T47D (cell line): ENCODE measurements around the gene UNC119.
A peak's percentile ranks its signal among the peaks of the same experiment; 100 is the strongest.

Experiments used
- DNase-seq, 2 experiments: peaks; one replicate each; pipeline versions ENCODE4 v3.0.0 to v3.0.0-alpha.2; 2011 to 2012; ENCODE audit warnings: low read depth in 1 of 2, low spot score in 1 of 2
- JUND ChIP-seq: IDR thresholded peaks from 2 replicates; pipeline ENCODE4 v1.6.1; 2012; ENCODE audit warnings: low read depth
- in situ Hi-C: cut with HindIII; loops from 2 replicates; pipeline ENCODE4 v1.10.0; 2016; ENCODE audit warnings: low sequenced_read_pairs, low pct_unique_long_range_greater_than_20kb

UNC119 gene

DNA sequence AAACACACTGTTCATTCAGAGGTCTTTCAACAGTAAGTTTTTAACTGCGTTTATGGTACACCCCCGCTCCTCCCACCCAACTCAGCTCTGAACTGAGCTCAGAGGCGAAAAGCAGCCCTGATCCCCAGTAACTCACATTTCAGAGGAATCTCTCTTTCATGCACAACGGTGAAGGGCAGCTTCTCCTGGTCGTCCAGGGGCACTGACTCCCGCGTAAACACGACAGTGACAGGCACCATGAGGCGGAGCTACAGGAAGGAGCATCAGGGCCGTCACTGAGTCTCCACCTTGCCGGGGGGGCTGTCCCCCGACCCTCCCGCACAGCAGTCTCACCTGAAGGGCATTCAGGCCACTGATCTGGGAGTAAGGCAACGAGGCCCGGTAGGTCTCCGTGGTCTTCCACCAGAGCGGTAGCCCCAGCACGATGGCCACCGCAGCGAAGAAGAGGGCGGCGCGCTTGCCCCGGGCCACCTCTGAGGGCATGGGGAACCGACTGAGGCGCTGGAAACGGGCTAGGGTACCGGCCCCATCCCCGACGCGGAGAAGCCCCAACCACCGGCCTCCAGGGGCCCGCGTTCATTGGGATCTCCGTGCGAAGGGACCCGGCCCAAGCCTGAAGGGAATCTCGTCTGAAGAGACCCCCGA lies 18.4 kb upstream of the UNC119 start:
- in situ Hi-C loops = no loop called here
- no peak for TF ChIP-seq JUND
- DNase-seq = peak; percentile 30 to 62

DNA sequence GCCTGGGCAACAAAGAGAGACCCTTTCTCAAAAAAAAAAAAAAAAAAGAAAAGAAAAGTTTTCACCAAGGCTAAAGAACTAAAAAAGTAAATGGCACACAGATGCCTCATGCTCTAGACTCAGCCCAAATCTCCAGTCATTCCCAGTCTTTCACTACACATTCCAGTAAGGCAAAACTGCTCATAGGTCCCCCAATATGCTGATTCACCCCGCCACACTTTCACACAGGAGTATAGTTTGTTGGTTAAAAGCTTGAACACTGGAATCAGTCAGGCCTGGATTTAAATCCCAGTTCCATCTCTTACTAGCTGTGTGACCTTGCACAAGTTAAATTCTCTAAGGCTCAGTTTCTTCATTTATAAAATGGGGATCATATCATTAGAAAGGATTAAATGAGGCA lies 17.0 kb upstream of the UNC119 start:
- no peak for TF ChIP-seq JUND
- DNase-seq = no peak
- in situ Hi-C loops = no loop called here

DNA sequence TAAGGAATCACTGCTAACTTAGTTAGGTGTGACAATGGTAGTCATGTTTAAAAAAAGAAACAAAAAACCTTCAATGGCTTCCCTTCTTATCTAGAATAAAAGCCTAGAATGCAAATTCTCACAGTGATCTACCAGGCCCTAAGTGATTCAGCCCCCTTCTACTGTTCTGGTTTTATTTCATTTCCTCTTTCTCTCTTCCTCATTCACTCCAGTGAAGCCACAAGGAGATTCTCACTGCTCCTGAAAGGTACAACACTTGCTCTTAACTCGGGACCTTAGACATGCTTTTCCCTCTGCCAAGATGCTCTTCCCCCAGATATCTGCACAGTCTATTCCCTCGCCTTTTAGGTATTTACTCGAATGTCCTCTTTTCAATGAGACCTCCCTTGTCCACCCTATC lies 15.2 kb upstream of the UNC119 start:
- no peak for TF ChIP-seq JUND
- no peak for DNase-seq
- in situ Hi-C loops = no loop called here

DNA sequence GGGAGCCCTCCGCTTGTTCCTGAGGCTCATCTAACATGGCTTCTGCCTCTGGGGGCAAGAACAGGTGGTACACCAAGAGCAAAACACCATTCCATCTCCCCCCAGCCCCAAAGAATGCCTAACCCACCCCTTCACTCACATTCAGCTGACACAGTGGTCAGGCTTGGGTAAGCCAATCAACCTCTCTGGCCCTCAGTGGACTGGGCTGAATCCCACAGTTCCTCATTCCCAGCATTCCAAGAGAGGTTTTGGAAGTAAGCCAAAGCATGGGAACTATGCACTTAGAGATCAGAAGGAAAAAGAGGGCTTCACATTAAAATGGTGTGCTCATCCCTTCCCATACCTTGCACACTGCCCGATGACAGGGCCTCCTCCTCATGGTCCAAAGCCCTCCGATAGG lies 11.1 kb upstream of the UNC119 start:
- in situ Hi-C loops = no loop called here
- no peak for TF ChIP-seq JUND
- peak; percentile 33 to 83 for DNase-seq

DNA sequence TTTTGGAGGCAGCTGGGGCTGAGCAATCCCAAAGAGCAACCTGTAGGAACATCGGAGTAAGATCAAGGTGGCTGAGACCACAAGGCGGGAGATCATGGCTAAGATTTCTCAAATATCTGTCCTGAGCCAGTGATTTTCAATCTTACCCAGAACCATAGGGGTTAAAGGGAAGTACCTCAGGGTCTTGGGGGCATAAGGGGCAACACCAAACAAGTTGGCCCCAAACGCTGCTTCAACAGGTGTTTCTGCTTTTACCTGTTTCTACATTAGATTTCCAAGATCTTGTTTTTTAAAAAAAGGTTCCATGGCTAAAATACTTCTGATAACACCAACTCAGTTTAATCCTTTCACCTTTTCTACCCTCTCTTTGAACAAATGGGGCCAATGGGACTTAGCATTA lies 2.6 kb upstream of the UNC119 start:
- in situ Hi-C loops = no loop called here
- no peak for TF ChIP-seq JUND
- no peak for DNase-seq

DNA sequence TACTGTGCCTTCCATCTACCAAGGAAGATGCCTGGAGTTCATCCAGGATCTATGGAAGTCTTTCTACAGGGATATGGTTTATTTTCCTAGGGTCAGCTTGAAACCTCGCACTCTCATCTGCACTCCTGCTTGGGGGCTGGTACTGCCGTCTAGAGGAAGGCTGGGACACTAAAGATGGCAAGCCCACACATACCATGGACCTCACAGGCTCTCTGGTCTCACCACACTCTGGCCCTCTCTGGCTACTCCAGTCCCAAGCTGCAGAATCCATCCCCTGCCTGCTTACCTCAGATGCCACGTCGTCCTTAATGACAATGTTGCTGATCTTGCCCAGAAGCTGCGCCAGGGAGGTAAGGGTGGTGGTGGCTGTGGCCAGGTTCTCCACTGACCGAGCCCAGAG lies 2.1 kb upstream of the UNC119 start:
- no peak for DNase-seq
- no peak for TF ChIP-seq JUND
- in situ Hi-C loops = no loop called here

DNA sequence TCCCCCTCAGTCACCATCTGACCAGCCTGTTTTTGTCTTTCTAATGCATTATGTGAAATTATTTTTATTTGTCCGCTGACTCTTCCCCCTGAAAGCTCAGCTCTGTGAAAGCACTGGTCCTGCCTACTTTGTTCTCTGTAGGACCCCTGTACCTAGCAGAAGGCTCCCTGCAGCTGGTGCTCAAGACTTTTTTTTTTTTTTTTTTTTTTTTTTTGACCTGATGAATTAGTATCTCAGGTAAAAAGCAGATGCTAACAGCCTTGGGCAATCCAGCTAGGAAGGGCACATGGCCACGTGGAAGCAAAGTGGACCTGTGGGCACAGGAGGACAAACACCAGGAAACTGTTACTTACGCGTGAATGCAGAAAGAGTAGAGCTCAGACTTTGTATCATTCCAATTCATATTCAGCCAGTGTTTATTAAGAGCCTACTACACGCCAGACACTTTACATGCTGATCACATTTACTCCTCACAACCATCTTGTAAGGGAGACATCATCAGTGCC lies 629 bp upstream of the UNC119 start:
- in situ Hi-C loops = no loop called here
- no peak for TF ChIP-seq JUND
- no peak for DNase-seq

DNA sequence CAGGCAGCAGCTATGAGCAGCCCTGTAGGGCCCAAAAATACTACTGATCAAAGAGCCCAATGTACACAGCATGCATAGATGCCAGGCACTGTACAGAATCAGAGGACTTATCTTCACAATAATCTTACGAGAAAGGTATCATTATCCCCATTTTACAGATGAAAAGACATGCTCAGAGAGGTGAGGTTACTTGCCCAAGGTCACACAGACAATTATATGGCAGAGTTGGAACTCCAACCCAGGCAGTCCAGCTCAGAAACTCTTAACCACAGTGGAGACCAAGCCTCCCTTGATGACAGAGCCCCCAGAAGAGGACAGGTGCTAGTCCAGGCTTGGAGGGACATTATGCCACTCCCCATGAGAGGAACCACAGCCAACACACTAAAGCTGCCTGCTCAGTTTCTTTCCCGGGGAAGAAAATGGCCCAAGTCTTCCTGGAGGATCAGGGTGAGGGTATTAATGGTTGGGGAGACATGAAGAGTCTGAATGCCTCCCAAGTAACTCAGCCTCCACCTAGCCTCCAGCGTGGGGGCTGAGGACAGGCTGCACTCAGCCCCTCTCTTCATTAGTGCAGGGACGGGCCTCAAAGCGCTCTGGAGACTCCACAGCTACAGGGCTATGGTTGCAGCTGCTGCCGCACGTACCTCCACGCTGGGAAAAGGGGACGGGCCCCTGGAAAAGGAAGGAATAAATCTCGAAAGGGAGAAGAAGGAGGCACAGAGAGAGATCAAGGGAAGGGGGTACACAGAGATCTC lies 826 bp downstream of the UNC119 start:
- in situ Hi-C loops = no loop called here
- peak in 1 of 2 experiments; percentile 65 for DNase-seq
- TF ChIP-seq JUND = no peak

DNA sequence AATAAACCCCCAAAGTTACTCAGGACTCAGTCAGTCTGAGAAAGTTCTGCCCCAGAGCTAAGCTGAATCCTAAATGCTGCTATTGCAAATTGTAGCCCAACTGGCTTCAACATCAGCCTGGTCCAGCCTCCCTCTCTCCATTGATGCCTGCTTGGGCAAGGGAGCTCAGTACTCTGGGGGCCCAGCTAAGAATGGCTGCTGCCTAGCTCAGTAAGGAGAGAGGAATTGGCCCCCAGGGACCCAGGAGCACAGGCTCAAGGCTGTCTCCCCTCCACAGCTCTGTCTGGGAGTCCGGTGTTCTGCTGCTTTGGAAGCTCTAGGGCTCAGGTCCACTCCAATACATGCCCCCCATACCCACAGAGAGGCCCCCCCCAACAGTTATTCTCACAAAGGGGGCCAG lies 1.6 kb downstream of the UNC119 start:
- DNase-seq = no peak
- in situ Hi-C loops = no loop called here
- TF ChIP-seq JUND = no peak

DNA sequence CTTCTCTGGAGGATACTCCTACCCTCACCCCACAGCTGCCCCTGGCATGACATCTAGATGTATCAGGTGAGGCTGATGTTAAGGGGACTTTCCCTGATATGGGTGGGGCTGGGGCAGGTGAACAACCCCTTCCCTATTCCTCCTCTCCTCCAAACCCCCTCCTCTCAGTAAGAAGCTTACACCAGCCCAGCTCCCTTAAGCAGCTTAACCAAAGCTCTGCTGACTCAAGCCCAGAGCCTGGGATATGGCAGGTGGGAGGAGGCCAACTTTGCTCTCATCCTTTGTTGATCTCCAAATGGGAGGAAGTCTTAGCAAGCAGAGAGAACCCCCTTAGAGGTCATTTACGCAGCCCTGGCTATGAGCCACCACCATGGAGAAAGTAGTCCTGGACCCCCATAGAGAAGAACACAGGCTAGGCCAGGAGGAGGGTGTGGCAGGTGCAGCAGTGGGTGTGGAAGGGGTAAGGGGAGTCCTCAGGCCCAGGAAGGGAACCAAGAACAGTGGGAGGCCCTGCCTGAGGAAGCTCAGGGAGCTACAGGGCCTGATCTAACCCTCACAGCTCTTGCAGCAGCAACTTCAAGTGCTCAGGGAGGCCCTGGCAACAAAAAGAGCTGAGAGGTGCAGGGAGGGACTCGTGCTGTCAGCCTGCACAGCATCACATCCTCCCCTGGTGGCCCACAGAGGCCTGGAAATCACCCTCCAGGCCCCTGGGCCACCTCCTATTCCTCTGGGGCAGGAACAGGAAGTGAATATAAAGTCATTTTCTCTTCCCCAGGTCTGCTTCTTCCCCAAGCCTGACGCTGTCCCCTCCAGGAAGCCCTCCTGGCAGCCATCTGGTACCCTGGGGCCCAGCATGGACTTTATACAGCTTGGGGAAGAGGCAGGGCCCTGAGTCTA lies 2.9 kb downstream of the UNC119 start:
- in situ Hi-C loops = no loop called here
- no peak for DNase-seq
- no peak for TF ChIP-seq JUND

DNA sequence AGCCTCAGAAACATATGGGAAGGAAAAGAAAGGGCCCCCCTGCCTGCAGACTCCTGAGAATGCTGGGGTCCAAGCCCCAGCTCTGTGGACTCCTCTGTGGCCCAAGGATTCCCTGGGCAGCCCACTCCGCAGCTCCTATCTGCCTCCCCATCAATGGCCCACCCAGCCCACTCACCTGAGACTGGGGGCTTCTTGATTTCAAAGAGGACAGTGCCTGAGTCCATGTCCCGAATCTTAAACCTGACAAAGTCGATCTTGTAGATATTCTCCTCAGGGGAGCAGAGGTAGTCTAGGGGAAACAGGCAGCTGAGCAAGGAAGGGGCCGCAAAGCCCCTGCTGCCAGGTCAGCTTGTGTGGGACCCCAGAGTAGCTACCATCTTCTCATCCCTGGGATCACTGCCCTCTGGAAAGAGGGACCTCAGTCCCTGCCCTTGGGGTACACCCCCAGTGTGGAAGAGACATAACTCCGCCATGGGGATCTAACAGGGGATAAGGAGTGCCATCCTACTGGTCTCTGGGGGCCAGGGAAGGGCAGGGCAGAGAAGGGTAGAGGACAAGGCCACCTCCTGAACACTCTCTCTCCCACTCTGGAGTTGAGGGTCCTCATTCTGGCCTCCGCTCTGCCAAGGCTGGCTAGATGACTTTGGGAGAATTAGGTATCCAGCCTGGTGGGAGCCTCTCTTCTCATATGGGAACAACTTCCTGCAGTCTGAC lies 3.9 kb downstream of the UNC119 start:
- no peak for TF ChIP-seq JUND
- no peak for DNase-seq
- in situ Hi-C loops = no loop called here
